Astrocyte (in vitro differentiated cells and primary cell): ENCODE results near the gene THOC1. TPM values are rescaled to one million over a fixed set of nuclear protein-coding genes. Genes with fewer than 3 reads are reported as not detected.
A peak's percentile ranks its signal among the peaks of the same experiment; 100 is the strongest.

Experiments
- DNase-seq: peaks from one replicate; pipeline ENCODE4 v3.0.0-alpha.2; 2010; ENCODE audit warnings: low read depth
- FAIRE-seq: peaks from 2 replicates; lab custom pipeline; 2011; peaks lifted over from hg19 to GRCh38; lab: Jason Lieb, UNC
- H2AFZ ChIP-seq: 2 replicates; pipeline ENCODE4 v1.6.0; 2012; ENCODE audit warnings: low read depth, low read length, inconsistent platforms
- H3K27ac ChIP-seq: 2 replicates; pipeline ENCODE4 v1.5.1; 2011; ENCODE audit warnings: low read depth, low read length, inconsistent platforms
- H3K27me3 ChIP-seq: 2 replicates; pipeline ENCODE4 v1.6.0; 2011; ENCODE audit warnings: low read length, inconsistent platforms; ENCODE audit not compliant: insufficient read depth
- H3K36me3 ChIP-seq: 2 replicates; pipeline ENCODE4 v1.5.1; 2011; ENCODE audit warnings: low read length, inconsistent platforms; ENCODE audit not compliant: insufficient read depth
- H3K4me1 ChIP-seq: 2 replicates; pipeline ENCODE4 v1.5.1; 2011; ENCODE audit warnings: low read length, inconsistent platforms; ENCODE audit not compliant: insufficient read depth
- H3K4me2 ChIP-seq: 2 replicates; pipeline ENCODE4 v1.6.0; 2012; ENCODE audit warnings: low read length, inconsistent platforms
- H3K4me3 ChIP-seq: 2 replicates; pipeline ENCODE4 v1.5.1; 2011; ENCODE audit warnings: low read depth, mild to moderate bottlenecking, low read length, inconsistent platforms; ENCODE audit not compliant: insufficient read depth
- H3K79me2 ChIP-seq: 2 replicates; pipeline ENCODE4 v1.6.0; 2012; ENCODE audit warnings: mild to moderate bottlenecking, low read length, inconsistent platforms; ENCODE audit not compliant: insufficient read depth
- H3K9ac ChIP-seq: 2 replicates; pipeline ENCODE4 v1.6.0; 2012; ENCODE audit warnings: mild to moderate bottlenecking, low read length, inconsistent platforms
- H3K9me3 ChIP-seq: 2 replicates; pipeline ENCODE4 v1.5.1; 2012; ENCODE audit warnings: low read depth, mild to moderate bottlenecking, low read length, inconsistent platforms; ENCODE audit not compliant: insufficient read depth
- H4K20me1 ChIP-seq: 2 replicates; pipeline ENCODE4 v1.6.0; 2012; ENCODE audit warnings: low read length, inconsistent platforms; ENCODE audit not compliant: insufficient read depth
- H3K27ac Mint-ChIP-seq: one replicate; pipeline ENCODE4 v1.8.0; 2021; ENCODE audit warnings: mild to moderate bottlenecking, mixed read lengths; ENCODE audit not compliant: unreplicated experiment
- H3K27me3 Mint-ChIP-seq: one replicate; pipeline ENCODE4 v1.8.0; 2021; ENCODE audit warnings: low read depth, mixed read lengths; ENCODE audit not compliant: unreplicated experiment
- H3K36me3 Mint-ChIP-seq: one replicate; pipeline ENCODE4 v1.8.0; 2021; ENCODE audit warnings: low read depth, mixed read lengths; ENCODE audit not compliant: unreplicated experiment
- H3K4me1 Mint-ChIP-seq: one replicate; pipeline ENCODE4 v1.8.0; 2021; ENCODE audit warnings: low read depth, mixed read lengths; ENCODE audit not compliant: unreplicated experiment
- H3K4me3 Mint-ChIP-seq: one replicate; pipeline ENCODE4 v1.8.0; 2021; ENCODE audit warnings: mild to moderate bottlenecking, moderate library complexity, mixed read lengths; ENCODE audit not compliant: unreplicated experiment
- H3K9me3 Mint-ChIP-seq: one replicate; pipeline ENCODE4 v1.8.0; 2021; ENCODE audit warnings: mild to moderate bottlenecking, mixed read lengths; ENCODE audit not compliant: unreplicated experiment
- EZH2 ChIP-seq: IDR thresholded peaks from 2 replicates; pipeline ENCODE4 v1.6.1; 2012; ENCODE audit warnings: mild to moderate bottlenecking, low read length, inconsistent platforms; ENCODE audit not compliant: insufficient read depth
- total RNA-seq: library from RNA; stranded (reverse); gene quantifications from 2 replicates; pipeline ENCODE4 v1.2.1, GENCODE V29; 2021
- TF ChIP-seq, protein P1 (sequence below): IDR thresholded peaks from 2 replicates; pipeline ENCODE4 v1.5.1; 2011; ENCODE audit warnings: low read depth, mild to moderate bottlenecking, inconsistent platforms, low read length, moderate library complexity; ENCODE audit not compliant: insufficient read depth

Gene THOC1
- total RNA-seq, 1 donor from 2014 or later = 23.1 TPM

DNA sequence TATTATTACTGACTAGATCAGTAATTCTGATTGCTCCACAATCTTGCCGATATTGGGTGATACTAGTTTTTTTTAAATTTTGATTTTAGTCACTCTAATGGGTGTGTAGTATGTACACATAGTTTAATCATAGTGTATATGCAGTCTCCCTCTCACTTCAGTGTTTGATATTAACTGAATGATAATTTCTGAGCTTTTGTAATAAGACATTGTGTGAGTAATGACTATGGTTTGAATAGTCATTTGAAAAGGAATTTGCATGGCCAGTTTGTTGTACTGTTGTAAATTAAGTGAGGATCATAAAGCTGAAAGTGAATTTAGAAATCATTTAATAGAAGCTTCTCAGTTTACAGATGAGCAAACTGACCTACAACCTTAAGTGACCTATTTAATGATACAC lies 76.1 kb downstream of the THOC1 start:
- Histone ChIP-seq H3K9me3 (no peaks in the 10 kb centered on the region), H3K4me1 (no peaks in the 10 kb centered on the region), H2AFZ (no peak overlapping the region), H3K9ac (no peak overlapping the region), H3K36me3 (peaks cover 2% of the 10 kb centered on the region), H3K79me2 (peaks cover 54% of the 10 kb centered on the region), H4K20me1 (peaks cover 25% of the 10 kb centered on the region), H3K27me3 (no peaks in the 10 kb centered on the region), H3K27ac (no peak overlapping the region), H3K4me3 (no peak overlapping the region), H3K4me2 (no peak overlapping the region)
- H3K27ac Mint-ChIP-seq = no peak overlapping the region
- H3K36me3 Mint-ChIP-seq = peaks cover 10% of the 10 kb centered on the region
- TF ChIP-seq, protein P1, sequence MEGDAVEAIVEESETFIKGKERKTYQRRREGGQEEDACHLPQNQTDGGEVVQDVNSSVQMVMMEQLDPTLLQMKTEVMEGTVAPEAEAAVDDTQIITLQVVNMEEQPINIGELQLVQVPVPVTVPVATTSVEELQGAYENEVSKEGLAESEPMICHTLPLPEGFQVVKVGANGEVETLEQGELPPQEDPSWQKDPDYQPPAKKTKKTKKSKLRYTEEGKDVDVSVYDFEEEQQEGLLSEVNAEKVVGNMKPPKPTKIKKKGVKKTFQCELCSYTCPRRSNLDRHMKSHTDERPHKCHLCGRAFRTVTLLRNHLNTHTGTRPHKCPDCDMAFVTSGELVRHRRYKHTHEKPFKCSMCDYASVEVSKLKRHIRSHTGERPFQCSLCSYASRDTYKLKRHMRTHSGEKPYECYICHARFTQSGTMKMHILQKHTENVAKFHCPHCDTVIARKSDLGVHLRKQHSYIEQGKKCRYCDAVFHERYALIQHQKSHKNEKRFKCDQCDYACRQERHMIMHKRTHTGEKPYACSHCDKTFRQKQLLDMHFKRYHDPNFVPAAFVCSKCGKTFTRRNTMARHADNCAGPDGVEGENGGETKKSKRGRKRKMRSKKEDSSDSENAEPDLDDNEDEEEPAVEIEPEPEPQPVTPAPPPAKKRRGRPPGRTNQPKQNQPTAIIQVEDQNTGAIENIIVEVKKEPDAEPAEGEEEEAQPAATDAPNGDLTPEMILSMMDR = no peak
- no peak for TF ChIP-seq EZH2
- no peaks in the 10 kb centered on the region for H3K9me3 Mint-ChIP-seq
- peaks cover 1% of the 10 kb centered on the region for H3K4me1 Mint-ChIP-seq
- H3K27me3 Mint-ChIP-seq = no peaks in the 10 kb centered on the region
- H3K4me3 Mint-ChIP-seq = no peak overlapping the region
- FAIRE-seq (peak; percentile 26), DNase-seq (no peak)

DNA sequence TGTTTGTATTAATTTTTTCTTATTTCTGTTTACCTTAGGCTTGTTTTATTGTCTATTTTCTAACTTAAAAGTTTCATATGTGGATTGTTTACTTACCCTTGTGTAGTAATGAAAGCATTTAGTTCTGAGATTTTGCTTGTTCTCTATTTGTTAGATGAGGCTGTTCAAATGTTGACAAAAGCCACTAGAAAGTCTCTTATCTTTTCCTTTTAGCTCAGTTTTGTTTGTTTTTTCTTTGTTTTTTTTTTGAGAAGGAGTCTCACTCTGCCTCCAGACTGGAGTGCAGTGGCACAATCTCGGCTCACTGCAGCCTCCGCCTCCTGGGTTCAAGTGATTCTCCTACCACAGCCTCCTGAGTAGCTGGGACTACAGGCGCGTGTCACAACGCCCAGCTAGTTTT lies 78.6 kb downstream of the THOC1 start:
- no peak for TF ChIP-seq EZH2
- TF ChIP-seq, protein P1 = no peak
- H3K9me3 Mint-ChIP-seq = no peaks in the 10 kb centered on the region
- no peak overlapping the region for H3K4me3 Mint-ChIP-seq
- Histone ChIP-seq H3K79me2 (peaks cover 77% of the 10 kb centered on the region), H3K4me3 (no peak overlapping the region), H3K27me3 (no peaks in the 10 kb centered on the region), H3K27ac (no peak overlapping the region), H2AFZ (no peak overlapping the region), H3K9me3 (no peaks in the 10 kb centered on the region), H3K4me1 (no peaks in the 10 kb centered on the region), H3K36me3 (peaks cover 10% of the 10 kb centered on the region), H3K4me2 (no peak overlapping the region), H3K9ac (no peak overlapping the region), H4K20me1 (peaks cover 24% of the 10 kb centered on the region)
- H3K27ac Mint-ChIP-seq = no peak overlapping the region
- DNase-seq (no peak), FAIRE-seq (no peak)
- H3K4me1 Mint-ChIP-seq = peaks cover 1% of the 10 kb centered on the region
- no peaks in the 10 kb centered on the region for H3K27me3 Mint-ChIP-seq
- peaks cover 2% of the 10 kb centered on the region for H3K36me3 Mint-ChIP-seq

DNA sequence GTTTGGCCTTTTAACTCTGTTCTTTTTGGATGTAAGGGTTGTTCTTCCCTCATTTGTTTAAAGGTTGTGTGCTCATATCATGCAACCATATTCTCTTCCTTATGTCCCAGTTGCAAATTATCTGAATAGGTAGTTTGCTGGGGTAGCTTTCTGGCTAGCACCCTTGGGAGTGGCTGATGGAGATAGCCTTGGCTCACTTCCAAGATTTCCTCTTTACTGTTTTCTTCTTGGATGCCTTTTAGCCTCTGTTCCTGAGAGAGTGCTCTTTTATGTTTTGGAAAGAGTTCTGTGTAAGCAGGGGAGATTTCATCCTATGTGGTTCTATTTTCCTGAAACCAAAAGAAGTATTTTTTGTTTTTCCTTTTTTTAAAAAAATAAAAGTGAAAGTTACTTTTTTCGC lies 84.1 kb downstream of the THOC1 start:
- H3K27me3 Mint-ChIP-seq = no peaks in the 10 kb centered on the region
- peaks cover 21% of the 10 kb centered on the region for H4K20me1 ChIP-seq
- TF ChIP-seq, protein P1 = no peak
- TF ChIP-seq EZH2 = no peak
- no peaks in the 10 kb centered on the region for H3K4me1 ChIP-seq
- DNase-seq (no peak), FAIRE-seq (no peak)
- no peak overlapping the region for H2AFZ ChIP-seq
- no peak overlapping the region for H3K9ac ChIP-seq
- peaks cover 31% of the 10 kb centered on the region for H3K36me3 ChIP-seq
- no peaks in the 10 kb centered on the region for H3K27me3 ChIP-seq
- no peaks in the 10 kb centered on the region for H3K4me1 Mint-ChIP-seq
- peaks cover 73% of the 10 kb centered on the region for H3K79me2 ChIP-seq
- H3K36me3 Mint-ChIP-seq = peaks cover 2% of the 10 kb centered on the region
- H3K27ac Mint-ChIP-seq = no peak overlapping the region
- H3K9me3 ChIP-seq = no peaks in the 10 kb centered on the region
- no peaks in the 10 kb centered on the region for H3K9me3 Mint-ChIP-seq
- H3K4me2 ChIP-seq = no peak overlapping the region
- H3K27ac ChIP-seq = no peak overlapping the region
- no peak overlapping the region for H3K4me3 Mint-ChIP-seq
- H3K4me3 ChIP-seq = no peak overlapping the region
